LNCaP clone FGC (cell line): Measurements from ENCODE around the gene GABRA5.

Experiments
- DNase-seq: peaks from one replicate; pipeline ENCODE4 v3.0.0-alpha.2; 2011; ENCODE audit warnings: low read depth
- H3K4me3 ChIP-seq: 2 replicates; pipeline ENCODE4 v1.5.1; 2011; ENCODE audit warnings: mild to moderate bottlenecking, low read depth, low read length, control low read depth
- TF ChIP-seq, protein P1 (sequence below): IDR thresholded peaks from 2 replicates; pipeline ENCODE4 v1.5.1; 2012; ENCODE audit warnings: mild to moderate bottlenecking; ENCODE audit not compliant: control insufficient read depth, insufficient read depth; ENCODE audit errors: extremely low read depth

Gene GABRA5

DNA sequence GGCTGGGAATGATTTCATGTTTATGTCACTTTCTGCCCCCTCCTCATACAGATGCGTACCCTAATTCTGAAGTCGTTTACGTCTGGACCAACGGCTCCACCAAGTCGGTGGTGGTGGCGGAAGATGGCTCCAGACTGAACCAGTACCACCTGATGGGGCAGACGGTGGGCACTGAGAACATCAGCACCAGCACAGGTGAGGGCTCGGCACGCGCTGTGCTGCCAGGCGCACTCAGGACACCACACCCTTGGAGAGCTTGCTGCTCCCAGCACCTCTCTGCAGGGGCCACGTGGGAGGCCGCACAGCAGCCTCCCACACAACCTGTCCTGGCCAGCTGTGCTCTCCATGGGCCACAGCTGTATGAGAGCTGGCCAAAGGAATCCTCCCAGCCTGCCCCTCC lies 70.3 kb downstream of the GABRA5 start:
- DNase-seq: no peak
- no peak overlapping the region for H3K4me3 ChIP-seq
- TF ChIP-seq, protein P1, sequence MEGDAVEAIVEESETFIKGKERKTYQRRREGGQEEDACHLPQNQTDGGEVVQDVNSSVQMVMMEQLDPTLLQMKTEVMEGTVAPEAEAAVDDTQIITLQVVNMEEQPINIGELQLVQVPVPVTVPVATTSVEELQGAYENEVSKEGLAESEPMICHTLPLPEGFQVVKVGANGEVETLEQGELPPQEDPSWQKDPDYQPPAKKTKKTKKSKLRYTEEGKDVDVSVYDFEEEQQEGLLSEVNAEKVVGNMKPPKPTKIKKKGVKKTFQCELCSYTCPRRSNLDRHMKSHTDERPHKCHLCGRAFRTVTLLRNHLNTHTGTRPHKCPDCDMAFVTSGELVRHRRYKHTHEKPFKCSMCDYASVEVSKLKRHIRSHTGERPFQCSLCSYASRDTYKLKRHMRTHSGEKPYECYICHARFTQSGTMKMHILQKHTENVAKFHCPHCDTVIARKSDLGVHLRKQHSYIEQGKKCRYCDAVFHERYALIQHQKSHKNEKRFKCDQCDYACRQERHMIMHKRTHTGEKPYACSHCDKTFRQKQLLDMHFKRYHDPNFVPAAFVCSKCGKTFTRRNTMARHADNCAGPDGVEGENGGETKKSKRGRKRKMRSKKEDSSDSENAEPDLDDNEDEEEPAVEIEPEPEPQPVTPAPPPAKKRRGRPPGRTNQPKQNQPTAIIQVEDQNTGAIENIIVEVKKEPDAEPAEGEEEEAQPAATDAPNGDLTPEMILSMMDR: no peak

DNA sequence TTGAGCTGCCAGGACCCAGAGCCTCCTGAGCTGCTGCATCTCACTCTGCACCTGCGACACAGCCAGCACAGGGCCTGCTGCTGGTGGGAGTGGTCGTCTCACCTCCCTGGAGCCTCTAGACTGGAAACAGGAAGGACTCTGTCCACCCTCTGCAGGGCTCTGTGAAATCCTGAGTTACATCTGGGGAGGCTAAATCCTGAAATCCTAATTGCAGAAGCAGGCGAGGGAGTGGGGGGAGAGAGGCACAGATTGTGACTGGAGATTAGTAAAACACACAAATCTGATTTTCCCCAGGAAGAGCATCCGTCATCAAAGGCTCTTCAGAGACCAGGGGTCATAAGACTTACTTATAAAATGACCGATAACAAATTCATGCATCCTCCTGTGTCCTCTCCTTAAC lies 72.5 kb downstream of the GABRA5 start:
- TF ChIP-seq, protein P1: no peak
- DNase-seq: no peak
- H3K4me3 ChIP-seq: no peak overlapping the region

DNA sequence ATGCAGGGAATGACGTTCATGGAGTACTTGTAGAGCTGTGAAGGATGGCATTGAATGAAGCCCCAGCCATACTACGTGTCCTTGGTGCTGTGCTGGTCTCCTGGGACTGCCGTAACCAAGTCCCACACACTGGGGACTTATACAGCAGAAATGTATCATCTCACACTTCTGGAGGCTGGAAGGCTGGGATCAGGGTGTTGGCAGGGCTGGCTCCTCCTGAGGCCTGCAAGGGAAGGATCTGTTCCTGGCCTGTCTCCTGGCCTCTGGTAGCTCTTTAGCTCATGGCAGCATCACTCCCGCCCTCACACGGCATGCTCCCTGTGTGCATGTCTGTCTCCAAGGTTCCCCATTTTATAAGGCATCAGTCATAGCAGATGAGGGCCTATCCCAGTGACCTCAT lies 74.6 kb downstream of the GABRA5 start:
- H3K4me3 ChIP-seq: no peak overlapping the region
- TF ChIP-seq, protein P1: no peak
- no peak for DNase-seq

DNA sequence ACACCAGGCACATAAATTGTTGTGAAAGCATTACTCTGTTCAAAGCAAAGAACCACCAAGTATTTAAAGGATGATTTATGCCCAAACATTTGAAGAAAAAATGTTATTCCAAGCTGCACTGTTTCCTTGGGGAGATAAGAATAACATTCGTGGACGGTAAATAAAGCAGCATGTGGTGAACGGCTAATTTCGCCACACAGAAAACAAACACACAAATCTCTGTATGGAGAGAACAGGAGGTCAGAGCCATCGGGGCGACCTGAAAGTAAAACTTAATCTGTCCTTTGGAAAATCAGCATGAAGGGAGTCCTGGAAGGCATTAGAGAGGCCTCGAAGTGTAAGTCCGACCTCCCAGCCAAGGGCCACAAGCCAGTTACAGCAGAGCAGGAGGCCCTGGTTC lies 77.0 kb downstream of the GABRA5 start:
- TF ChIP-seq, protein P1: no peak
- DNase-seq: no peak

DNA sequence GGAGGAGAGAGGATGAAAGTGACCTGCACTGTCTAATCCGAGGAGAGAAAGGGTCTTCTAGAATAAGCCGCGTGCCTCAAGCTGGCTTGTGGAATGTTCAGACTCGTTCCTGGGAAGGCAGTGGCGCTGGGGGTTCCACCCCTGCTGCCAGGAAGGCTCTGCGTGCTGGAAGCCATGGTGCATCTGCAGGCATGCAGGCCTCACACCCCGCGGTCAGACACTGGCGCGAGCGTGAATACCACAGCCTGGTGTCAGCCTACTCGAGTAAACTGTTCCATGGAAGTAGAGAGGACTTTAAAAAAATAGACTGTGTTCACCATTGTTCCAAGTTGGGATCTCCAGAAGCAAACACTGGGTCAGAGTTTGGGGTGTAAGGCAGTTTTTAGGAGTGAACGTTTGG lies 78.2 kb downstream of the GABRA5 start:
- DNase-seq: no peak
- H3K4me3 ChIP-seq: no peak overlapping the region
- TF ChIP-seq, protein P1: no peak

More for the DNA sequence above, 77.0 kb downstream of the GABRA5 start:
- no peak overlapping the region for H3K4me3 ChIP-seq

DNA sequence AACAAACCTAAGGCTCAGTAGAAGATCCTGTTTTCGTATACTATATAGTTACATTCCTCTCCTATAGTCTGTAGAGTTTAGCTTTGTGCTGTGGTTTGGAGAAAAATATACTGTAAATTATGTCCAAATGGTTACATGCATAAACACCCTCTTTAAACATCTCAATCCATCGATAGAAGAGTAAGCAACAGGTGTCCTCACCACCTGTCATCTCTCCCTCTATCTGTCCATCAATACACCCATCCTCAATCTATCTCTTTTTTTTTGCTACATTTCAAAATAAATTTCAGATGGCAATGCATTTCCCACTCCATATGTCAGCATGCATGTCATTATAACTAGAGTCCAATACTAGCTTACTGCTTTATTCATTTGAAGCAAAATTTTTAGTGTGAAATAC lies 83.1 kb downstream of the GABRA5 start:
- TF ChIP-seq, protein P1: no peak
- DNase-seq: no peak
- H3K4me3 ChIP-seq: no peak overlapping the region

DNA sequence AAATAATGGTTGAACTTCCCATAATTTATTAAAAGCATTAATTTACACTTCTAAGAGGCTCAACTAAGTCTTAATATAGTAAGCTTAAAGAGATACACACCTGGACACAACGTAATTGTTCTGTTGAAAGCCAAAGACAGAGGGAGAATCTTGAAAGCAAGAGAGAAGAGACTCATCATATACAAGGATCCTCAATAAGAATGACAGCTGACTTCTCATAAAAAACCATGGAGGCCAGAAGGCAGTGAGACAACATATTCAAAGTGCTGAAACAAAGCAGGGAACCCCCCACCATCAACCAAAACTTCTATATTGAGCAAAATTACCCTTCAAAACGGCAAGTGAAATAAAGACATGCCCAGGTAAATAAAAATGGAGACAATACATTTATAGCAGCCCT lies 87.5 kb downstream of the GABRA5 start:
- TF ChIP-seq, protein P1: no peak
- H3K4me3 ChIP-seq: no peak overlapping the region
- no peak for DNase-seq
